Ovary (tissue), 9 donors: ENCODE results near the gene NKAIN2. TPM values are rescaled to one million over a fixed set of nuclear protein-coding genes. Genes with fewer than 3 reads are reported as not detected.

Experiments
- DNase-seq, 5 donors: peaks; one replicate each; pipeline ENCODE4 v3.0.0-alpha.2; 2019 to 2020
- H3K27ac ChIP-seq, 2 donors: fragments of 200-600 bp; one replicate each; pipeline versions ENCODE4 v1.5.1 to v1.8.0; 2019 to 2022
- H3K27me3 ChIP-seq: fragments of 200-600 bp; one replicate; pipeline ENCODE4 v1.8.0; 2022
- H3K36me3 ChIP-seq: fragments of 200-600 bp; sonication (generic); one replicate; pipeline ENCODE4 v1.5.1; 2019
- H3K4me1 ChIP-seq: one replicate; pipeline ENCODE4 v1.8.1; 2013; ENCODE audit warnings: mild to moderate bottlenecking, moderate library complexity; ENCODE audit not compliant: insufficient read depth
- H3K4me3 ChIP-seq: fragments of 200-600 bp; sonication (generic); one replicate; pipeline ENCODE4 v1.5.1; 2017
- H3K9me3 ChIP-seq, 2 donors: fragments of 200-600 bp in 1 of 2; sonication (generic) in 1 of 2; one replicate each; pipeline versions ENCODE4 v1.5.1 to v1.8.1; 2013 to 2019; ENCODE audit warnings: mild to moderate bottlenecking in 1 of 2, moderate library complexity in 1 of 2
- EP300 ChIP-seq: sonication (generic); formaldehyde crosslinking; IDR thresholded peaks from one replicate; pipeline ENCODE4 v1.6.1; 2017; ENCODE audit warnings: antibody characterized with exemption
- POLR2A ChIP-seq: fragments of 450-650 bp; IDR thresholded peaks from one replicate; pipeline ENCODE4 v1.6.1; 2017; ENCODE audit warnings: antibody characterized with exemption, mild to moderate bottlenecking, moderate library complexity
- WGBS, 3 donors: extraction: QIAGEN DNeasy Blood & Tissue Kit in 1 of 3; methylation state at CpG; one replicate each; pipeline versions ENCODE4 v1.1.5 to v1.1.7; 2013 to 2017; 5-methylcytosine and 5-hydroxymethylcytosine counted together
- intact Hi-C, 4 donors: fragments of 100-400 bp; cut with DNase I; formaldehyde crosslinking; loops; one replicate each; pipeline versions ENCODE4 v1.11.0 to v1.15.1; 2022 to 2023
- polyA plus RNA-seq, 2 donors: library from polyadenylated mRNA; stranded (reverse); fragments of 200-250 nt in 1 of 2; fragments of 350-450 nt in 1 of 2; fragmentation: Illumina TruSeq in 1 of 2; extraction: RNeasy Lipid Tissue Mini Kit (QIAGEN cat#74804) in 1 of 2; gene quantifications; one replicate each; pipeline ENCODE4 v1.2.3, GENCODE V29; 2013 to 2014
- total RNA-seq, 7 donors: library from RNA; depleted of rRNA in 2 of 7; stranded (reverse); fragments of >200 nt in 2 of 7; fragmentation: NEBNext Ultra II Directional in 3 of 7; extraction: Animal tissue kit (Norgen Biotek cat#: 25700) in 3 of 7; gene quantifications; one replicate each; pipeline versions ENCODE4 v1.1.0 to v1.2.4, GENCODE V29; 2016 to 2023
- TF ChIP-seq, protein P1 (sequence below), 3 donors: fragments of 450-650 bp in 2 of 3; fragments of 200-600 bp in 1 of 3; IDR thresholded peaks; one replicate each; pipeline versions ENCODE4 v1.5.1 to v1.8.0; 2016 to 2022; ENCODE audit warnings: antibody characterized with exemption in 3 of 3, mild to moderate bottlenecking in 1 of 3
- donor health status: DM: no; HTN: no; CAD: no; lungs with moderate emphysema.
- donor health status: DM: no; HTN: no; CAD: no.
- donor health status: Bipolar disorder and iron deficiency.
- donor health status: DM: yes; HTN: yes; CAD: no.
- donor health status: DM: no; HTN: no; CAD: no.
- donor health status: DM: yes; HTN: yes; CAD: no.

NKAIN2 gene
- total and polyA plus RNA-seq, 9 donors, result 0.13 to 1.0 (median 0.40) TPM; not detected in 4

DNA sequence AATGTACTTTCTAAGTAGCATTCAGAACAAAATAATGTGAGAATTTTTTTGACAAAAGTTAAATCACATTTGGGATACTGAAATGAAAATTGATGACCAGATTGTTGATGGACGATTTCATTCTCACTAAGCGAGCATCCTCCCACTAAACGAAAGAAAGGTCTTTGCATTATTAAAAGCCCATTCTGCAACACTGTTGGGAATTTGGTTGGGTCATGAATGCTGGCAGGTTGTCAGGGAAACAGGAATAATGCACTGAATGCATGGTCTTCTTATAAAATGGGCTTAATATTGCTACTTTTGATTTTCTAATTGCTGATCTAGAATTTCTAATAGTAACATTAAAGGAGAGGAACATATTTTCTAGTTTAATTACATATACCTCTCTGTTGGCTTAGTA, 229.8 kb downstream of the NKAIN2 start:
- Histone ChIP-seq H3K36me3 (no peaks in the 10 kb centered on the region), H3K4me1 (no peaks in the 10 kb centered on the region), H3K9me3 (no peaks in the 10 kb centered on the region), H3K27ac (no peak overlapping the region), H3K4me3 (no peak overlapping the region), H3K27me3 (no peaks in the 10 kb centered on the region)
- no peak for DNase-seq
- TF ChIP-seq EP300 (no peak), POLR2A (no peak)
- TF ChIP-seq, protein P1, sequence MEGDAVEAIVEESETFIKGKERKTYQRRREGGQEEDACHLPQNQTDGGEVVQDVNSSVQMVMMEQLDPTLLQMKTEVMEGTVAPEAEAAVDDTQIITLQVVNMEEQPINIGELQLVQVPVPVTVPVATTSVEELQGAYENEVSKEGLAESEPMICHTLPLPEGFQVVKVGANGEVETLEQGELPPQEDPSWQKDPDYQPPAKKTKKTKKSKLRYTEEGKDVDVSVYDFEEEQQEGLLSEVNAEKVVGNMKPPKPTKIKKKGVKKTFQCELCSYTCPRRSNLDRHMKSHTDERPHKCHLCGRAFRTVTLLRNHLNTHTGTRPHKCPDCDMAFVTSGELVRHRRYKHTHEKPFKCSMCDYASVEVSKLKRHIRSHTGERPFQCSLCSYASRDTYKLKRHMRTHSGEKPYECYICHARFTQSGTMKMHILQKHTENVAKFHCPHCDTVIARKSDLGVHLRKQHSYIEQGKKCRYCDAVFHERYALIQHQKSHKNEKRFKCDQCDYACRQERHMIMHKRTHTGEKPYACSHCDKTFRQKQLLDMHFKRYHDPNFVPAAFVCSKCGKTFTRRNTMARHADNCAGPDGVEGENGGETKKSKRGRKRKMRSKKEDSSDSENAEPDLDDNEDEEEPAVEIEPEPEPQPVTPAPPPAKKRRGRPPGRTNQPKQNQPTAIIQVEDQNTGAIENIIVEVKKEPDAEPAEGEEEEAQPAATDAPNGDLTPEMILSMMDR (IDR thresholded peaks at IDR 0.05), result no peak
- 76 to 84% (median 79%) methylated on average over 3 of the region's 3 CpGs for WGBS, 3 donors
- intact Hi-C loops, result no loop called here

DNA sequence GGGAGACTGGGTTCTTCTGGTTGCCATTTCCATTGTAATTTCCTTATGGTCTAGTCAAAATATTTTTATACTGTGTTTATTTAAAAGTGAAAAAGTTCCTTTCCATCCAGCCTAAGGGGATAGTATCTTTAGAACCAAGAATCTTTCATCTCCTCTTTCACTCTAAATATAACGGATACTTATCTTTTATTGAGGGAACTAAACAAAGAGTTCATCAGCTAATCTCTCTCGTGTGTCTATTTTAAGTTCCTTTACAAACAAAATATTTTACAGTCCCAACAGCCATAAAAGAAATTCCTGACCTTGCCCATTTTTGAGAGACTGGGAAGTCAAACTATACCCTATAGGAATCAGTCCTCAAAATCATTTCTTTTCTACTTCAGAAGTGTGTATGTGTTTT, 232.7 kb downstream of the NKAIN2 start:
- TF ChIP-seq, protein P1 (IDR thresholded peaks at IDR 0.05), result no peak
- TF ChIP-seq POLR2A (no peak), EP300 (no peak)
- no peak overlapping the region for H3K4me3 ChIP-seq
- no peaks in the 10 kb centered on the region for H3K4me1 ChIP-seq
- H3K27ac ChIP-seq, result no peak overlapping the region
- intact Hi-C loops, result no loop called here
- 7 to 19% (median 10%) methylated on average over 2 of the region's 2 CpGs for WGBS, 3 donors
- H3K9me3 ChIP-seq, result no peaks in the 10 kb centered on the region
- H3K36me3 ChIP-seq, result no peaks in the 10 kb centered on the region
- no peaks in the 10 kb centered on the region for H3K27me3 ChIP-seq
- no peak for DNase-seq

DNA sequence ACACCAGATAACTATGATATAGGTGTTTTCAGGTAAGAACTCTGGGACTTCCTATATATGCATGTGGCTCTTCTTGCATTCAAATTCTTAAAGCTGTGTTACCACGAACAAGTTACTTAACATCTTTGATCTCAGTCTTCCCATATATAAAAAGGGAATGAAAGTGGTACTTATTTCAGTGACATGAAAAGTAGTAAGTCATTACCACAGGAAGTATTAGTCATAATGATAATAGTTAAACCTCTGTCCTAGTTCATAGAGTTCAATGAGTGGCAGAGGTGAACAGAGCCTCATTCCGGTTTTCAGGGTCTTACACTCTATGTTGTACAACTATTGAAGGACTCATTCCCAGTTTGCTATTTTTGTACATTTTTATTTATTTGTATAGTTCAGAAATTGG, 237.0 kb downstream of the NKAIN2 start:
- no peaks in the 10 kb centered on the region for H3K4me1 ChIP-seq
- H3K9me3 ChIP-seq, result no peaks in the 10 kb centered on the region
- TF ChIP-seq EP300, result no peak
- TF ChIP-seq, protein P1 (IDR thresholded peaks at IDR 0.05), result no peak
- TF ChIP-seq POLR2A, result no peak
- DNase-seq, result no peak
- intact Hi-C loops, result no loop called here
- WGBS, 3 donors, result 73 to 83% (median 79%) methylated on average over 2 of the region's 2 CpGs
- no peak overlapping the region for H3K27ac ChIP-seq
- no peaks in the 10 kb centered on the region for H3K27me3 ChIP-seq
- no peak overlapping the region for H3K4me3 ChIP-seq
- no peaks in the 10 kb centered on the region for H3K36me3 ChIP-seq

DNA sequence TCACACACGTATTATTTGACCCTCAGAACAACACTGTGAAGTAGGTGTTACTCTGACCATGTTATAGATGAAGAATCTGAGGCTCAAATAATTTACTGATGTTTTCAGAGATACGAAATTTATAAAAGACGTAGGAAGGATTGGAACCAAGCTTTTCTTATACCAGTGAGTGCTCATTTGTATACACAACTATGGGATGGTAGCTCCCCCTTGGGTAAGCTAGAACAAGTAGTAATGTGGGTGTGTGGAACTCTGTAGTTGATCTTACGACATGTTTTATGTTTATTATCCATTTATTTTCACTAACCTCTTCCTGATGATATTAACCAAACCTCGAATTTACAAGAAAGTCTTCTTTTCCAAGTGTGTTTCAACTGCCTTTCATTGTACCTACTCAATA, 248.5 kb downstream of the NKAIN2 start:
- DNase-seq, result no peak
- 75 to 84% (median 84%) methylated on average over 5 of the region's 5 CpGs for WGBS, 3 donors
- no peak overlapping the region for H3K27ac ChIP-seq
- H3K4me1 ChIP-seq, result no peaks in the 10 kb centered on the region
- H3K36me3 ChIP-seq, result no peaks in the 10 kb centered on the region
- no peaks in the 10 kb centered on the region for H3K9me3 ChIP-seq
- no peak overlapping the region for H3K4me3 ChIP-seq
- H3K27me3 ChIP-seq, result no peaks in the 10 kb centered on the region
- TF ChIP-seq EP300, result no peak
- intact Hi-C loops, result no loop called here

DNA sequence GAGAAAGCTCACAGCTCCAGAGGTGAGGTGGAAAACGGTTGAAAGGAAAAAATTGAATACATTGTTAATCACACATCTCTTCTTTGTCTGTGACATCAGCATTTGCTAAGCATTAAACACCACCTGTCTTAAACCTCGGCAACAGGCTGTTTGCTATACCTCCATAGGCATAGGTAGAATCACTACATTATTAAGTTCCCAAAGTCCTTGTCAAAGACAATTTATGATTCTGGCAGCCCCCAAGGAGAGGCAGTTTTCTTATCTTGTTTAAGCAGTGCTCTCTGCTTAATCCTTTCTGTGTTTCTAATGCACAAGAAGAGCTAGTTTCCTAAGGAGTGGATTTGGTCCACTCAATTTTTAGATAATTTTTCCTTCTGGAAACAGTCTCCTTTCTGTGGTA, 249.7 kb downstream of the NKAIN2 start:
- no peaks in the 10 kb centered on the region for H3K36me3 ChIP-seq
- TF ChIP-seq, protein P1 (IDR thresholded peaks at IDR 0.05), result no peak
- TF ChIP-seq EP300 (no peak), POLR2A (no peak)
- no peak overlapping the region for H3K27ac ChIP-seq
- H3K9me3 ChIP-seq, result no peaks in the 10 kb centered on the region
- no peak for DNase-seq
- no peak overlapping the region for H3K4me3 ChIP-seq
- 82 to 87% (median 83%) methylated on average over 2 of the region's 2 CpGs for WGBS, 3 donors
- H3K27me3 ChIP-seq, result no peaks in the 10 kb centered on the region
- H3K4me1 ChIP-seq, result no peaks in the 10 kb centered on the region
- intact Hi-C loops, result no loop called here
